HG02943 (cell line): Measurements from ENCODE around the gene MRPL28.
"Not testable (repeated sequence)": the region's sequence is repeated elsewhere in the genome, so short reads cannot be mapped to it uniquely, and the experiment has no call there.

Experiments used
- ATAC-seq: cut with Tn5 transposase; IDR thresholded peaks from one replicate; pipeline ENCODE4 v1.9.1; 2021; ENCODE audit warnings: mild to moderate bottlenecking, low read depth, moderate library complexity; ENCODE audit not compliant: unreplicated experiment

Gene MRPL28

GRCh38 chr16:392450-393030 lies 22.2 kb upstream of the MRPL28 start:
- ATAC-seq: no peak

GRCh38 chr16:391885-392335 lies 21.6 kb upstream of the MRPL28 start:
- no peak for ATAC-seq

GRCh38 chr16:389352-389751 lies 19.0 kb upstream of the MRPL28 start:
- no peak for ATAC-seq

- not testable (repeated sequence) for ATAC-seq
These were observed 17.7 kb upstream of the MRPL28 start for GRCh38 chr16:387761-388666.

GRCh38 chr16:386641-387156 lies 16.4 kb upstream of the MRPL28 start:
- ATAC-seq: no peak

- no peak for ATAC-seq
These were observed 13.2 kb upstream of the MRPL28 start for GRCh38 chr16:383326-384051.

- peak; percentile 29 for ATAC-seq
These were observed 11.7 kb upstream of the MRPL28 start, which contains the start of gene PGAP6 for GRCh38 chr16:381789-382717. TSS of gene PGAP6 (minus strand) at chr16:381978. CDS start at chr16:381821, 157 bp downstream.

GRCh38 chr16:381012-381788 lies 10.9 kb upstream of the MRPL28 start:
- peak; percentile 36 for ATAC-seq

GRCh38 chr16:380762-381011 lies 10.3 kb upstream of the MRPL28 start:
- no peak for ATAC-seq

- ATAC-seq: no peak
These were observed 9.8 kb upstream of the MRPL28 start for GRCh38 chr16:379961-380761.

GRCh38 chr16:379183-379960 lies 9.0 kb upstream of the MRPL28 start:
- no peak for ATAC-seq

- no peak for ATAC-seq
These were observed 8.5 kb upstream of the MRPL28 start for GRCh38 chr16:378821-379182.

- ATAC-seq: not testable (repeated sequence)
These were observed 7.9 kb upstream of the MRPL28 start for GRCh38 chr16:378113-378820.

- ATAC-seq: no peak
These were observed 7.1 kb upstream of the MRPL28 start for GRCh38 chr16:377419-377951.

- no peak for ATAC-seq
These were observed 6.6 kb upstream of the MRPL28 start for GRCh38 chr16:376817-377418.

GRCh38 chr16:375927-376816 lies 5.8 kb upstream of the MRPL28 start:
- no peak for ATAC-seq
